HUDEP-2 (cell line): ENCODE data around the gene RAPGEF5.

ENCODE experiments used
- DNase-seq, 76 experiments: peaks; one replicate each; lab custom pipeline; 2025; ENCODE audit not compliant: unreplicated experiment in 76 of 76; lab: John Stamatoyannopoulos, UW

Gene RAPGEF5

GRCh38 chr7:22356701-22357310 is at the start of gene RAPGEF5:
Gene RAPGEF5, minus strand, starts transcription at chr7:22357154. Its CDS starts 94 bp downstream, at chr7:22357060.
- DNase-seq = peak in 12 of 76 experiments; percentile 13 to 37 (median 27)

- DNase-seq = no peak
Observed at GRCh38 chr7:22406715-22407114, 49.8 kb upstream of the RAPGEF5 start.

GRCh38 chr7:22404421-22405023 is 47.6 kb upstream of the RAPGEF5 start:
- DNase-seq = no peak

- peak in 5 of 76 experiments; percentile 1 to 31 (median 12) for DNase-seq
Observed at GRCh38 chr7:22403344-22403743, 46.4 kb upstream of the RAPGEF5 start.

GRCh38 chr7:22402250-22402649 is 45.3 kb upstream of the RAPGEF5 start:
- DNase-seq = no peak

- DNase-seq = no peak
Observed at GRCh38 chr7:22400936-22401553, 44.1 kb upstream of the RAPGEF5 start.

GRCh38 chr7:22400150-22400814 is 43.3 kb upstream of the RAPGEF5 start:
- DNase-seq = no peak

GRCh38 chr7:22399546-22399945 is 42.6 kb upstream of the RAPGEF5 start:
- no peak for DNase-seq

- no peak for DNase-seq
Observed at GRCh38 chr7:22399091-22399490, 42.1 kb upstream of the RAPGEF5 start.

GRCh38 chr7:22397981-22398380 is 41.0 kb upstream of the RAPGEF5 start:
- DNase-seq = no peak

GRCh38 chr7:22395222-22395621 is 38.3 kb upstream of the RAPGEF5 start:
- no peak for DNase-seq

- DNase-seq = no peak
Observed at GRCh38 chr7:22394739-22395138, 37.8 kb upstream of the RAPGEF5 start.

GRCh38 chr7:22393913-22394729 is 37.2 kb upstream of the RAPGEF5 start:
- no peak for DNase-seq

GRCh38 chr7:22390516-22390915 is 33.6 kb upstream of the RAPGEF5 start:
- DNase-seq = no peak

- no peak for DNase-seq
Observed at GRCh38 chr7:22389892-22390291, 32.9 kb upstream of the RAPGEF5 start.

GRCh38 chr7:22387583-22387982 is 30.6 kb upstream of the RAPGEF5 start:
- DNase-seq = no peak

GRCh38 chr7:22386865-22387264 is 29.9 kb upstream of the RAPGEF5 start:
- no peak for DNase-seq

- DNase-seq = no peak
Observed at GRCh38 chr7:22386206-22386858, 29.4 kb upstream of the RAPGEF5 start.

GRCh38 chr7:22385326-22385725 is 28.4 kb upstream of the RAPGEF5 start:
- no peak for DNase-seq

- DNase-seq = no peak
Observed at GRCh38 chr7:22380333-22380732, 23.4 kb upstream of the RAPGEF5 start.
